T-cell (primary cell): ENCODE results near the gene CASZ1. TPM values are rescaled to one million over a fixed set of nuclear protein-coding genes. Genes with fewer than 3 reads are reported as not detected.

ENCODE experiments used
- ATAC-seq, 4 experiments: fragments of 200-7000 bp in 3 of 4; fragments of 150-1000 bp in 1 of 4; cut with Tn5 transposase; replicated peaks in 1 of 4; 1 replicate in 3 of 4; 2 replicates in 1 of 4; pipeline ENCODE4 v1.10.0; 2021; ENCODE audit warnings: moderate library complexity in 3 of 4, mild to moderate bottlenecking in 2 of 4, moderate number of reproducible peaks in 1 of 4
- CTCF ChIA-PET, 2 donors: fragments of 300-600 bp; sonication (Branson Sonifier 250); formaldehyde crosslinking; loops; one replicate each; lab custom pipeline; 2022; ENCODE audit warnings: antibody characterized with exemption in 2 of 2; lab: Charles Lee
- POLR2A ChIA-PET, 2 donors: fragments of 300-600 bp; sonication (Branson Sonifier 250); formaldehyde crosslinking; loops; one replicate each; lab custom pipeline; 2022; ENCODE audit warnings: antibody characterized with exemption in 2 of 2; lab: Charles Lee
- DNase-seq, 35 experiments: peaks; one replicate each; pipeline versions ENCODE4 v3.0.0 to v3.0.0-alpha.2; 2013 to 2023
- H3K27ac ChIP-seq: one replicate; pipeline ENCODE4 v1.5.1; 2013; ENCODE audit warnings: low read length
- H3K27me3 ChIP-seq, 2 experiments: replicated peaks in 1 of 2; 1 replicate in 1 of 2; 2 replicates in 1 of 2; pipeline versions ENCODE4 v1.6.1 to v1.7.0; 2013; ENCODE audit warnings: low read length in 1 of 2, mixed read lengths in 1 of 2; ENCODE audit not compliant: control insufficient read depth in 2 of 2, insufficient read depth in 2 of 2; ENCODE audit errors: extremely low read depth in 1 of 2
- H3K36me3 ChIP-seq, 2 donors: 1 replicate in 1 of 2; 2 replicates in 1 of 2; pipeline versions ENCODE4 v1.6.1 to v1.7.0; 2013; ENCODE audit warnings: low read length in 1 of 2; ENCODE audit not compliant: control insufficient read depth in 2 of 2, insufficient read depth in 1 of 2; ENCODE audit errors: extremely low read depth in 1 of 2
- H3K4me1 ChIP-seq, 2 experiments: 1 replicate in 1 of 2; 2 replicates in 1 of 2; pipeline versions ENCODE4 v1.6.1 to v1.7.0; 2013; ENCODE audit warnings: low read length in 2 of 2, mixed read lengths in 1 of 2; ENCODE audit not compliant: insufficient read depth in 2 of 2, control insufficient read depth in 1 of 2; ENCODE audit errors: extremely low read depth in 1 of 2
- H3K4me3 ChIP-seq, 2 donors: 1 replicate in 1 of 2; 2 replicates in 1 of 2; pipeline versions ENCODE4 v1.5.1 to v1.7.0; 2013; ENCODE audit warnings: mild to moderate bottlenecking in 2 of 2, low read length in 1 of 2, moderate library complexity in 1 of 2; ENCODE audit not compliant: control insufficient read depth in 1 of 2; ENCODE audit errors: extremely low read depth in 1 of 2
- H3K9me3 ChIP-seq: 2 replicates; pipeline ENCODE4 v1.7.0; 2013
- H3K27ac Mint-ChIP-seq, 2 donors: one replicate each; pipeline ENCODE4 v1.8.0; 2020 to 2021; ENCODE audit warnings: mild to moderate bottlenecking in 2 of 2, mixed read lengths in 2 of 2
- H3K27me3 Mint-ChIP-seq, 2 donors: one replicate each; pipeline ENCODE4 v1.8.0; 2021 to 2022; ENCODE audit warnings: mixed read lengths in 2 of 2
- H3K36me3 Mint-ChIP-seq: one replicate; pipeline ENCODE4 v1.8.0; 2021; ENCODE audit warnings: mixed read lengths
- H3K4me1 Mint-ChIP-seq, 3 donors: one replicate each; pipeline ENCODE4 v1.8.0; 2020 to 2022; ENCODE audit warnings: mixed read lengths in 3 of 3, mild to moderate bottlenecking in 1 of 3
- H3K4me3 Mint-ChIP-seq, 3 donors: one replicate each; pipeline ENCODE4 v1.8.0; 2020 to 2022; ENCODE audit warnings: mild to moderate bottlenecking in 3 of 3, mixed read lengths in 3 of 3, moderate library complexity in 3 of 3
- H3K9me3 Mint-ChIP-seq, 3 donors: one replicate each; pipeline ENCODE4 v1.8.0; 2020 to 2022; ENCODE audit warnings: mixed read lengths in 3 of 3
- WGBS: methylation state at CpG from one replicate; pipeline ENCODE4 v1.1.5; 2013; ENCODE audit warnings: missing lambda C conversion rate; ENCODE audit not compliant: insufficient coverage; 5-methylcytosine and 5-hydroxymethylcytosine counted together
- total RNA-seq, 35 experiments: library from RNA in 6 of 35; stranded (reverse) in 6 of 35; fragments of 120-200 nt in 1 of 35; gene quantifications; one replicate each; pipeline versions ENCODE4 v1.2.1 to v1.2.4 and lab custom pipeline; 2013 to 2026

Gene CASZ1
- total RNA-seq, 5 donors from 2014 or later (not counting 1 experiment from before 2014, with no cell fraction given), result 12.9 to 23.0 (median 14.3) TPM

GRCh38 chr1:10633416-10633815 lies 163.0 kb downstream of the CASZ1 start:
- Mint-ChIP-seq H3K4me3 (no peak overlapping the region), H3K4me1 (peaks cover 0 to 6% (median 5%) of the 10 kb centered on the region in 3 donors), H3K27me3 (no peaks in the 10 kb centered on the region), H3K9me3 (no peaks in the 10 kb centered on the region), H3K36me3 (peaks cover 15% of the 10 kb centered on the region), H3K27ac (no peak overlapping the region)
- Histone ChIP-seq H3K9me3 (no peaks in the 10 kb centered on the region), H3K27ac (no peak overlapping the region), H3K4me1 (peaks cover 0 to 8% of the 10 kb centered on the region in 2 experiments), H3K27me3 (peaks cover 0 to 4% of the 10 kb centered on the region in 2 experiments), H3K36me3 (peaks cover 10 to 25% of the 10 kb centered on the region in 2 donors), H3K4me3 (no peak overlapping the region)
- ATAC-seq, result no peak
- ChIA-PET CTCF (no interaction called here), POLR2A (no interaction called here)
- 97% methylated on average over 10 of the region's 10 CpGs for WGBS
- DNase-seq, result no peak

- ATAC-seq, result no peak
- no peaks in the 10 kb centered on the region for H3K27me3 Mint-ChIP-seq
- H3K4me3 ChIP-seq, result no peak overlapping the region
- DNase-seq, result no peak
- WGBS, result 97% methylated on average over 13 of the region's 14 CpGs
- no peak overlapping the region for H3K4me3 Mint-ChIP-seq
- peaks cover 0 to 3% (median 3%) of the 10 kb centered on the region in 3 donors for H3K4me1 Mint-ChIP-seq
- H3K9me3 ChIP-seq, result no peaks in the 10 kb centered on the region
- peaks cover 10 to 25% of the 10 kb centered on the region in 2 donors for H3K36me3 ChIP-seq
- H3K36me3 Mint-ChIP-seq, result peaks cover 18% of the 10 kb centered on the region
- H3K27ac ChIP-seq, result no peak overlapping the region
- CTCF ChIA-PET, result no interaction called here
- peaks cover 0 to 2% of the 10 kb centered on the region in 2 experiments for H3K4me1 ChIP-seq
- no peak overlapping the region for H3K27ac Mint-ChIP-seq
- H3K9me3 Mint-ChIP-seq, result no peaks in the 10 kb centered on the region
- H3K27me3 ChIP-seq, result no peaks in the 10 kb centered on the region
- POLR2A ChIA-PET, result interaction anchor here in 1 of 2 donors (0.6 kb wide), 1 partner anchor 16 kb away, joined by 3 read pairs; no protein-coding TSS in a partner anchor
Measured at GRCh38 chr1:10632691-10633090, 163.8 kb downstream of the CASZ1 start.

- no peak overlapping the region for H3K4me3 Mint-ChIP-seq
- no peak overlapping the region for H3K27ac Mint-ChIP-seq
- Histone ChIP-seq H3K27ac (no peak overlapping the region), H3K4me1 (no peaks in the 10 kb centered on the region), H3K9me3 (no peaks in the 10 kb centered on the region), H3K4me3 (no peak overlapping the region), H3K36me3 (peaks cover 10 to 31% of the 10 kb centered on the region in 2 donors), H3K27me3 (no peaks in the 10 kb centered on the region)
- H3K9me3 Mint-ChIP-seq, result no peaks in the 10 kb centered on the region
- DNase-seq (no peak), ATAC-seq (no peak)
- no peaks in the 10 kb centered on the region for H3K4me1 Mint-ChIP-seq
- peaks cover 18% of the 10 kb centered on the region for H3K36me3 Mint-ChIP-seq
- POLR2A ChIA-PET, result interaction anchor here in 1 of 2 donors (0.6 kb wide), 1 partner anchor 17 kb away, joined by 3 read pairs; no protein-coding TSS in a partner anchor
- no peaks in the 10 kb centered on the region for H3K27me3 Mint-ChIP-seq
- CTCF ChIA-PET, result no interaction called here
- WGBS, result 91% methylated on average over 7 of the region's 14 CpGs
Measured at GRCh38 chr1:10631811-10632593, 164.4 kb downstream of the CASZ1 start.

- DNase-seq, result no peak
Measured at GRCh38 chr1:10631121-10631810, 165.2 kb downstream of the CASZ1 start.

GRCh38 chr1:10630661-10631120 lies 165.8 kb downstream of the CASZ1 start:
- DNase-seq, result no peak
- Mint-ChIP-seq H3K4me1 (no peaks in the 10 kb centered on the region), H3K9me3 (no peaks in the 10 kb centered on the region), H3K27ac (no peak overlapping the region), H3K27me3 (no peaks in the 10 kb centered on the region), H3K36me3 (peaks cover 22% of the 10 kb centered on the region), H3K4me3 (no peak overlapping the region)
- Histone ChIP-seq H3K9me3 (no peaks in the 10 kb centered on the region), H3K4me1 (no peaks in the 10 kb centered on the region), H3K27me3 (no peaks in the 10 kb centered on the region), H3K36me3 (peaks cover 13 to 31% of the 10 kb centered on the region in 2 donors), H3K4me3 (no peak overlapping the region), H3K27ac (no peak overlapping the region)
- ChIA-PET POLR2A (no interaction called here), CTCF (no interaction called here)
- 99% methylated on average over 10 of the region's 13 CpGs for WGBS
- ATAC-seq, result no peak

More at GRCh38 chr1:10631121-10631810, 165.2 kb downstream of the CASZ1 start:
- Mint-ChIP-seq H3K27me3 (no peaks in the 10 kb centered on the region), H3K4me1 (no peaks in the 10 kb centered on the region), H3K9me3 (no peaks in the 10 kb centered on the region), H3K27ac (no peak overlapping the region), H3K36me3 (peaks cover 22% of the 10 kb centered on the region), H3K4me3 (no peak overlapping the region)
- Histone ChIP-seq H3K27me3 (no peaks in the 10 kb centered on the region), H3K9me3 (no peaks in the 10 kb centered on the region), H3K36me3 (peaks cover 13 to 31% of the 10 kb centered on the region in 2 donors), H3K4me1 (no peaks in the 10 kb centered on the region), H3K4me3 (no peak overlapping the region), H3K27ac (no peak overlapping the region)
- POLR2A ChIA-PET, result no interaction called here
- ATAC-seq, result no peak
- 89% methylated on average over 12 of the region's 20 CpGs for WGBS
- CTCF ChIA-PET, result no interaction called here

GRCh38 chr1:10629816-10630571 lies 166.5 kb downstream of the CASZ1 start:
- Mint-ChIP-seq H3K36me3 (peaks cover 22% of the 10 kb centered on the region), H3K4me3 (no peak overlapping the region), H3K27ac (no peak overlapping the region), H3K9me3 (no peaks in the 10 kb centered on the region), H3K27me3 (no peaks in the 10 kb centered on the region), H3K4me1 (no peaks in the 10 kb centered on the region)
- Histone ChIP-seq H3K27ac (no peak overlapping the region), H3K4me3 (no peak overlapping the region), H3K27me3 (no peaks in the 10 kb centered on the region), H3K9me3 (no peaks in the 10 kb centered on the region), H3K4me1 (no peaks in the 10 kb centered on the region), H3K36me3 (peaks cover 13 to 33% of the 10 kb centered on the region in 2 donors)
- ChIA-PET POLR2A (no interaction called here), CTCF (no interaction called here)
- DNase-seq (no peak), ATAC-seq (peak in 1 of 4 experiments; percentile 12)
- WGBS, result 92% methylated on average over 28 of the region's 36 CpGs
